ENCODE data around the gene SPPL2B. TPM values are rescaled to one million over a fixed set of nuclear protein-coding genes. Genes with fewer than 3 reads are reported as not detected.

The SPPL2B gene
- total RNA-seq, 1 experiment from 2014 or later: 76.0 TPM

DNA sequence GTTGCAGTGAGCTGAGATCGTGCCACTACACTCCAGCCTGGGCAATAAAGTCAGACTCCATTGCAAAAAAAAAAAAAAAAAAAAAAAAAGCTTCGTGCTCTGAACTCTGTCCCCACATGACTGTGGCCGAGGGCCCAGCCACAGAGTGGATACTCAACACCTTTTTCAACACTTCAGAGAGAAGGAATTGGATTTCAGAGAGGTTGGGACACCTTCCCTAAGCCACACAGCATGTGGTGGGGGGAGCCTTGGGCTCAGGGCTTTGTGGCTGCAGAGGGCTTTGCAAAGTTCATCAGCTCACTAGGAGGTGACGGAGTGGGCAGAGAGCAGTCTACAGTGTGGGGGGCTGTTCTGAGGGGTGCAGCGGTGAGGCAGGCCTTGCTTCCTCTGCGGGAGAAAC is 9.6 kb upstream of the SPPL2B start:
- Histone ChIP-seq H3K4me1 (ENCODE audit: control insufficient read depth, insufficient read depth, low read length) (no peaks in the 10 kb centered on the region; the same call in 1 of the 2 replicates), H3K27ac (ENCODE audit: low read length) (no peak overlapping the region), H3K27me3 (ENCODE audit: control insufficient read depth, insufficient read depth, low read length) (no peaks in the 10 kb centered on the region), H3K36me3 (ENCODE audit: control insufficient read depth, insufficient read depth, low read length) (no peaks in the 10 kb centered on the region), H3K4me3 (ENCODE audit: low read depth in 2 of 2, low read length in 2 of 2) (no peak overlapping the region), H3K9me3 (ENCODE audit: control insufficient read depth, insufficient read depth, low read depth, low read length) (no peaks in the 10 kb centered on the region)
- ChIA-PET CTCF (no interaction called here), POLR2A (interaction anchor here (0.6 kb wide), 2 partner anchors 59 to 83 kb away, joined by 4 to 16 read pairs; partner anchors contain the start of gene PLEKHJ1)
- in situ Hi-C loops (cut with HindIII; ENCODE audit: low pct_unique_long_range_greater_than_20kb, low sequenced_read_pairs): no loop called here
- no TSS peak for BruUV-seq (replicated peaks)
- DNase-seq (ENCODE audit: low read depth, low spot score) (no peak), ATAC-seq (no peak)
- TF ChIP-seq, protein P1, sequence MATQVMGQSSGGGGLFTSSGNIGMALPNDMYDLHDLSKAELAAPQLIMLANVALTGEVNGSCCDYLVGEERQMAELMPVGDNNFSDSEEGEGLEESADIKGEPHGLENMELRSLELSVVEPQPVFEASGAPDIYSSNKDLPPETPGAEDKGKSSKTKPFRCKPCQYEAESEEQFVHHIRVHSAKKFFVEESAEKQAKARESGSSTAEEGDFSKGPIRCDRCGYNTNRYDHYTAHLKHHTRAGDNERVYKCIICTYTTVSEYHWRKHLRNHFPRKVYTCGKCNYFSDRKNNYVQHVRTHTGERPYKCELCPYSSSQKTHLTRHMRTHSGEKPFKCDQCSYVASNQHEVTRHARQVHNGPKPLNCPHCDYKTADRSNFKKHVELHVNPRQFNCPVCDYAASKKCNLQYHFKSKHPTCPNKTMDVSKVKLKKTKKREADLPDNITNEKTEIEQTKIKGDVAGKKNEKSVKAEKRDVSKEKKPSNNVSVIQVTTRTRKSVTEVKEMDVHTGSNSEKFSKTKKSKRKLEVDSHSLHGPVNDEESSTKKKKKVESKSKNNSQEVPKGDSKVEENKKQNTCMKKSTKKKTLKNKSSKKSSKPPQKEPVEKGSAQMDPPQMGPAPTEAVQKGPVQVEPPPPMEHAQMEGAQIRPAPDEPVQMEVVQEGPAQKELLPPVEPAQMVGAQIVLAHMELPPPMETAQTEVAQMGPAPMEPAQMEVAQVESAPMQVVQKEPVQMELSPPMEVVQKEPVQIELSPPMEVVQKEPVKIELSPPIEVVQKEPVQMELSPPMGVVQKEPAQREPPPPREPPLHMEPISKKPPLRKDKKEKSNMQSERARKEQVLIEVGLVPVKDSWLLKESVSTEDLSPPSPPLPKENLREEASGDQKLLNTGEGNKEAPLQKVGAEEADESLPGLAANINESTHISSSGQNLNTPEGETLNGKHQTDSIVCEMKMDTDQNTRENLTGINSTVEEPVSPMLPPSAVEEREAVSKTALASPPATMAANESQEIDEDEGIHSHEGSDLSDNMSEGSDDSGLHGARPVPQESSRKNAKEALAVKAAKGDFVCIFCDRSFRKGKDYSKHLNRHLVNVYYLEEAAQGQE (IDR thresholded peaks at IDR 0.05; ENCODE audit: insufficient read depth in 1 of 2, low read depth in 2 of 2, low read length in 1 of 2): no peak
- TF ChIP-seq SIN3A (IDR thresholded peaks at IDR 0.05; ENCODE audit: borderline replicate concordance, insufficient read depth, low read depth, low read length) (no peak), POLR2AphosphoS5 (IDR thresholded peaks at IDR 0.05; ENCODE audit: low read depth, low read length) (no peak), TCF7L2 (IDR thresholded peaks at IDR 0.05; ENCODE audit: low read depth, low read length) (no peak)
- TF ChIP-seq, protein P2, sequence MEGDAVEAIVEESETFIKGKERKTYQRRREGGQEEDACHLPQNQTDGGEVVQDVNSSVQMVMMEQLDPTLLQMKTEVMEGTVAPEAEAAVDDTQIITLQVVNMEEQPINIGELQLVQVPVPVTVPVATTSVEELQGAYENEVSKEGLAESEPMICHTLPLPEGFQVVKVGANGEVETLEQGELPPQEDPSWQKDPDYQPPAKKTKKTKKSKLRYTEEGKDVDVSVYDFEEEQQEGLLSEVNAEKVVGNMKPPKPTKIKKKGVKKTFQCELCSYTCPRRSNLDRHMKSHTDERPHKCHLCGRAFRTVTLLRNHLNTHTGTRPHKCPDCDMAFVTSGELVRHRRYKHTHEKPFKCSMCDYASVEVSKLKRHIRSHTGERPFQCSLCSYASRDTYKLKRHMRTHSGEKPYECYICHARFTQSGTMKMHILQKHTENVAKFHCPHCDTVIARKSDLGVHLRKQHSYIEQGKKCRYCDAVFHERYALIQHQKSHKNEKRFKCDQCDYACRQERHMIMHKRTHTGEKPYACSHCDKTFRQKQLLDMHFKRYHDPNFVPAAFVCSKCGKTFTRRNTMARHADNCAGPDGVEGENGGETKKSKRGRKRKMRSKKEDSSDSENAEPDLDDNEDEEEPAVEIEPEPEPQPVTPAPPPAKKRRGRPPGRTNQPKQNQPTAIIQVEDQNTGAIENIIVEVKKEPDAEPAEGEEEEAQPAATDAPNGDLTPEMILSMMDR (IDR thresholded peaks at IDR 0.05): no peak
- intact Hi-C loops (cut with micrococcal nuclease; ENCODE audit: unreplicated experiment): loop anchor here (5.0 kb wide), 2 partner anchors 82 to 162 kb away; partner anchors contain the start of genes PLEKHJ1 and SF3A2

DNA sequence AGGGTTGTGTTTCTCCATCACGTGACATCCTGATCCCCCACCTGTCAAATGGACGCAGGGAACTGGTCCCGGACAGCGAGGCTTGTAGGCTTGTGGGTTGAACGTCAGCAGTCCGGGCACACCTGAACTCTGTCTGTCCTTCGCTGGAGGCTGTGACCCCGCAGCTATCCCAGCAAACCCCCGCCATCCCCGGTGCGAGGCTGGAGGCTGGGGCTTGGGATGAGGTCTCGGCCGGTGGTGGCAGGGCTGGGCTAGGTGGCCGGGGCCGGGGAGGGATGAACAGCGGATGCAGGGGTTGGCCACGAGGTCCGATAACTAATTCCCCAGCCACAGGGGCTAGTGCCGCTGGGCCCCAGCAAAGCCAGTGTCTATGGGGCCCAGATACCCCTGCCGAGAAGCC is 8.9 kb upstream of the SPPL2B start:
- no TSS peak for BruUV-seq (replicated peaks)
- intact Hi-C loops (cut with micrococcal nuclease; ENCODE audit: unreplicated experiment): loop anchor here (5.0 kb wide), 2 partner anchors 82 to 162 kb away; partner anchors contain the start of genes PLEKHJ1 and SF3A2

DNA sequence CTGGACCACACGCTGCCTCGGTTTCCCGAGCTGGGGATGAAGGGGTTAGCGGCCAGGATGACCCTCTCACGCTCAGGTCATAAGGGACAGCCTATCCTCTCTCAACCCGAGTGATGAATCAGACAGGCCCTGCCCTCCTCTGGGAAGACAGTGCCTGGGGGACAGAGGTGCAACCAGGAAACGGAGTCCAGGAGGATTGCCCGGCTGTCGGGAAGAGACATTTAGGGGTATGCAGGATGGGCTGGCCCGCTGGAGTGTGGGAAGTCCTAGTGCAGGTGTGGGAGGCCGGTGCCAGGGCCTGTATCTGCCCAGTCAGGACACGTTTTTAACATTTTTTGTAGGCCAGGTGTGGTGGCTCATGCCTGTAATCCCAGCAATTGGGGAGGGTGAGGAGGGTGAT is 8.4 kb upstream of the SPPL2B start:
- Histone ChIP-seq H3K4me3 (ENCODE audit: low read depth in 2 of 2, low read length in 2 of 2) (no peak overlapping the region), H3K9me3 (ENCODE audit: control insufficient read depth, insufficient read depth, low read depth, low read length) (no peaks in the 10 kb centered on the region), H3K27ac (ENCODE audit: low read length) (no peak overlapping the region), H3K4me1 (ENCODE audit: control insufficient read depth, insufficient read depth, low read length) (no peaks in the 10 kb centered on the region; the same call in 1 of the 2 replicates), H3K36me3 (ENCODE audit: control insufficient read depth, insufficient read depth, low read length) (no peaks in the 10 kb centered on the region), H3K27me3 (ENCODE audit: control insufficient read depth, insufficient read depth, low read length) (no peaks in the 10 kb centered on the region)
- DNase-seq (ENCODE audit: low read depth, low spot score): no peak
- no peak for ATAC-seq
- in situ Hi-C loops (cut with HindIII; ENCODE audit: low pct_unique_long_range_greater_than_20kb, low sequenced_read_pairs): no loop called here
- intact Hi-C loops (cut with micrococcal nuclease; ENCODE audit: unreplicated experiment): no loop called here
- ChIA-PET POLR2A (no interaction called here), CTCF (no interaction called here)
- TF ChIP-seq, protein P1 (IDR thresholded peaks at IDR 0.05; ENCODE audit: insufficient read depth in 1 of 2, low read depth in 2 of 2, low read length in 1 of 2): no peak
- TF ChIP-seq POLR2AphosphoS5 (IDR thresholded peaks at IDR 0.05; ENCODE audit: low read depth, low read length) (no peak), TCF7L2 (IDR thresholded peaks at IDR 0.05; ENCODE audit: low read depth, low read length) (no peak), SIN3A (IDR thresholded peaks at IDR 0.05; ENCODE audit: borderline replicate concordance, insufficient read depth, low read depth, low read length) (no peak)
- TF ChIP-seq, protein P2 (IDR thresholded peaks at IDR 0.05): no peak
- BruUV-seq (replicated peaks): no TSS peak

More for the DNA sequence above, 8.9 kb upstream of the SPPL2B start:
- DNase-seq (ENCODE audit: low read depth, low spot score): no peak
- ChIA-PET CTCF (no interaction called here), POLR2A (no interaction called here)
- Histone ChIP-seq H3K27me3 (ENCODE audit: control insufficient read depth, insufficient read depth, low read length) (no peaks in the 10 kb centered on the region), H3K4me1 (ENCODE audit: control insufficient read depth, insufficient read depth, low read length) (no peaks in the 10 kb centered on the region; the same call in 1 of the 2 replicates), H3K9me3 (ENCODE audit: control insufficient read depth, insufficient read depth, low read depth, low read length) (no peaks in the 10 kb centered on the region), H3K27ac (ENCODE audit: low read length) (no peak overlapping the region), H3K4me3 (ENCODE audit: low read depth in 2 of 2, low read length in 2 of 2) (no peak overlapping the region), H3K36me3 (ENCODE audit: control insufficient read depth, insufficient read depth, low read length) (no peaks in the 10 kb centered on the region)
- in situ Hi-C loops (cut with HindIII; ENCODE audit: low pct_unique_long_range_greater_than_20kb, low sequenced_read_pairs): no loop called here
- no peak for ATAC-seq
- TF ChIP-seq POLR2AphosphoS5 (IDR thresholded peaks at IDR 0.05; ENCODE audit: low read depth, low read length): no peak
- no peak for TF ChIP-seq SIN3A (IDR thresholded peaks at IDR 0.05; ENCODE audit: borderline replicate concordance, insufficient read depth, low read depth, low read length)

Data from Panc1 (cell line).